Inflammatory macrophage treated with lipopolysaccharide for 4 hours (primary cell): ENCODE results near the gene BNIP3.
"Not testable (repeated sequence)": the region's sequence is repeated elsewhere in the genome, so short reads cannot be mapped to it uniquely, and the experiment has no call there.

Experiments used
- DNase-seq: peaks from one replicate; pipeline ENCODE4 v3.0.0-alpha.2; 2020

BNIP3 gene

GRCh38 chr10:132001238-132001972, 19.7 kb upstream of the BNIP3 start:
- DNase-seq, result no peak

GRCh38 chr10:131998845-131999681, 17.3 kb upstream of the BNIP3 start:
- DNase-seq, result no peak

- no peak for DNase-seq
These were observed 16.5 kb upstream of the BNIP3 start for GRCh38 chr10:131998050-131998844.

- DNase-seq, result no peak
These were observed 15.8 kb upstream of the BNIP3 start for GRCh38 chr10:131997366-131998049.

- DNase-seq, result no peak
These were observed 15.0 kb upstream of the BNIP3 start for GRCh38 chr10:131996466-131997365.

GRCh38 chr10:131994435-131994834, 12.7 kb upstream of the BNIP3 start:
- DNase-seq, result no peak

- DNase-seq, result no peak
These were observed 11.6 kb upstream of the BNIP3 start for GRCh38 chr10:131993275-131993674.

GRCh38 chr10:131991726-131992125, 10.0 kb upstream of the BNIP3 start:
- DNase-seq, result no peak

- not testable (repeated sequence) for DNase-seq
These were observed 6.1 kb upstream of the BNIP3 start for GRCh38 chr10:131987786-131988185.

GRCh38 chr10:131987301-131987700, 5.6 kb upstream of the BNIP3 start:
- DNase-seq, result not testable (repeated sequence)

GRCh38 chr10:131986851-131987250, 5.1 kb upstream of the BNIP3 start:
- DNase-seq, result not testable (repeated sequence)

- no peak for DNase-seq
These were observed 2.1 kb upstream of the BNIP3 start for GRCh38 chr10:131983780-131984179.

- DNase-seq, result no peak
These were observed 1.1 kb upstream of the BNIP3 start for GRCh38 chr10:131982796-131983195.

GRCh38 chr10:131982185-131982756, 548 bp upstream of the BNIP3 start:
- no peak for DNase-seq

- no peak for DNase-seq
These were observed 828 bp downstream of the BNIP3 start for GRCh38 chr10:131980761-131981428.

- no peak for DNase-seq
These were observed 1.4 kb downstream of the BNIP3 start for GRCh38 chr10:131980321-131980720.

- DNase-seq, result peak; percentile 9
These were observed 1.9 kb downstream of the BNIP3 start for GRCh38 chr10:131979821-131980270.

GRCh38 chr10:131979336-131979735, 2.4 kb downstream of the BNIP3 start:
- DNase-seq, result no peak

- no peak for DNase-seq
These were observed 2.9 kb downstream of the BNIP3 start for GRCh38 chr10:131978851-131979250.

- no peak for DNase-seq
These were observed 3.4 kb downstream of the BNIP3 start for GRCh38 chr10:131978366-131978765.
